WTC11 (cell line): ENCODE measurements around the gene NET1.

Experiments
- ATF1 ChIP-seq: sonication (generic); formaldehyde crosslinking; IDR thresholded peaks from 2 replicates; pipeline ENCODE4 v1.8.1; 2023; ENCODE audit warnings: mild to moderate bottlenecking, moderate library complexity, missing genetic modification reagents
- CTCF ChIP-seq: fragments of 200-600 bp; IDR thresholded peaks from 2 replicates; pipeline ENCODE4 v1.8.0; 2022; ENCODE audit warnings: antibody characterized with exemption

- TF ChIP-seq CTCF (no peak), ATF1 (no peak)
Observed at GRCh38 chr10:5365928-5366327, 46.4 kb upstream of the NET1 start.
